K562 (cell line): Measurements from ENCODE around the gene DMAC2. TPM values are rescaled to one million over a fixed set of nuclear protein-coding genes. Genes with fewer than 3 reads are reported as not detected.
A peak's percentile ranks its signal among the peaks of the same experiment; 100 is the strongest.

Experiments
- ATAC-seq: fragments of 200-7000 bp; cut with Tn5 transposase; 3 replicates; pipeline ENCODE4 v1.9.1; 2020; ENCODE audit warnings: moderate library complexity
- BruUV-seq: library from RNA; stranded (reverse); fragments of 400-500 nt; replicated peaks from 2 replicates; lab custom pipeline; 2021; lab: Mats Ljungman, UMichigan
- CTCF ChIA-PET: fragments of 300-600 bp; formaldehyde crosslinking; extraction: SDS; loops from one replicate; lab custom pipeline; 2021; ENCODE audit warnings: low intra/inter-chr PET ratio; lab: Yijun Ruan, JAX
- POLR2A ChIA-PET: fragments of 300-600, 350-650 bp; sonication (Branson Sonifier 250); formaldehyde crosslinking; extraction: SDS; loops from one replicate; lab custom pipeline; 2021; ENCODE audit warnings: antibody characterized with exemption, inconsistent platforms; lab: Yijun Ruan, JAX
- DNase-seq, 4 experiments: peaks; one replicate each; pipeline versions ENCODE4 v3.0.0 to v3.0.0-alpha.2; 2011 to 2018; ENCODE audit warnings: low spot score in 3 of 4, mixed read lengths in 3 of 4; ENCODE audit errors: extremely low read depth in 1 of 4
- FAIRE-seq: peaks from 2 replicates; lab custom pipeline; 2011; peaks lifted over from hg19 to GRCh38; lab: Jason Lieb, UNC
- H2AFZ ChIP-seq: 2 replicates; pipeline ENCODE4 v1.6.0; 2011; ENCODE audit warnings: low read depth, low read length, control low read depth, inconsistent platforms
- H3K27ac ChIP-seq: fragments of 200-600 bp; 3 replicates; pipeline ENCODE4 v1.8.0; 2011; ENCODE audit warnings: low read depth, mild to moderate bottlenecking, control low read depth, inconsistent platforms, low read length, moderate library complexity, mixed read lengths; ENCODE audit errors: extremely low read depth
- H3K27me3 ChIP-seq, 2 experiments: fragments of 300-600 bp in 1 of 2; 2 replicates in 1 of 2; 3 replicates in 1 of 2; pipeline versions ENCODE4 v1.6.0 to v1.8.0; 2011; ENCODE audit warnings: inconsistent platforms in 2 of 2, low read length in 2 of 2, mild to moderate bottlenecking in 1 of 2, mixed read lengths in 1 of 2, moderate library complexity in 1 of 2; ENCODE audit not compliant: control insufficient read depth in 2 of 2, insufficient read depth in 2 of 2
- H3K36me3 ChIP-seq: fragments of 300-600 bp; 3 replicates; pipeline ENCODE4 v1.8.0; 2011; ENCODE audit warnings: mild to moderate bottlenecking, low read length, inconsistent platforms; ENCODE audit not compliant: control insufficient read depth, insufficient read depth
- H3K4me1 ChIP-seq, 2 experiments: fragments of 200-600 bp in 1 of 2; replicated peaks in 1 of 2; 2 replicates in 1 of 2; 3 replicates in 1 of 2; pipeline versions ENCODE4 v1.5.1 to v1.8.0; 2011; ENCODE audit warnings: inconsistent platforms in 2 of 2, low read length in 2 of 2, mild to moderate bottlenecking in 1 of 2, mixed read lengths in 1 of 2, moderate library complexity in 1 of 2; ENCODE audit not compliant: control insufficient read depth in 2 of 2, insufficient read depth in 2 of 2
- H3K4me2 ChIP-seq: 2 replicates; pipeline ENCODE4 v1.6.1; 2011; ENCODE audit warnings: low read length, control low read depth, inconsistent platforms, mixed read lengths; ENCODE audit not compliant: insufficient read depth
- H3K4me3 ChIP-seq: fragments of 200-600 bp; sonication (generic), shearing (Covaris generic); 2 replicates; pipeline ENCODE4 v1.5.1; 2016; ENCODE audit warnings: control low read depth, inconsistent platforms
- H3K79me2 ChIP-seq: fragments of 200-600 bp; 3 replicates; pipeline ENCODE4 v1.8.0; 2011; ENCODE audit warnings: low read length, inconsistent platforms; ENCODE audit not compliant: control insufficient read depth, insufficient read depth
- H3K9ac ChIP-seq, 2 experiments: 2 replicates each; pipeline versions ENCODE4 v1.6.0 to v1.6.1; 2011; ENCODE audit warnings: low read depth in 2 of 2, low read length in 2 of 2, control low read depth in 1 of 2, inconsistent platforms in 1 of 2, mild to moderate bottlenecking in 1 of 2, mixed read lengths in 1 of 2; ENCODE audit not compliant: insufficient read depth in 1 of 2
- H3K9me1 ChIP-seq: one replicate; pipeline ENCODE4 v1.6.0; 2011; ENCODE audit warnings: inconsistent platforms, mild to moderate bottlenecking, low read length, moderate library complexity; ENCODE audit not compliant: control insufficient read depth, insufficient read depth
- H3K9me3 ChIP-seq: replicated peaks from 2 replicates; pipeline ENCODE4 v1.5.1; 2011; ENCODE audit warnings: low read depth, low read length, inconsistent platforms; ENCODE audit not compliant: control insufficient read depth, insufficient read depth
- H4K20me1 ChIP-seq: replicated peaks from 2 replicates; pipeline ENCODE4 v1.6.1; 2011; ENCODE audit warnings: low read length, inconsistent platforms, mixed read lengths; ENCODE audit not compliant: control insufficient read depth, insufficient read depth
- GATA2 ChIP-seq: sonication (generic); formaldehyde crosslinking; IDR thresholded peaks from 2 replicates; pipeline ENCODE4 v1.4.0; 2020; ENCODE audit warnings: mild to moderate bottlenecking, missing genetic modification reagents
- KLF16 ChIP-seq: IDR thresholded peaks from 2 replicates; pipeline ENCODE4 v1.6.1; 2016; ENCODE audit warnings: antibody characterized with exemption
- SMAD3 ChIP-seq: fragments of 450-650 bp; formaldehyde crosslinking; conservative IDR thresholded peaks from 2 replicates; pipeline ENCODE4 v1.4.0; 2020; ENCODE audit warnings: mild to moderate bottlenecking
- ZNF184 ChIP-seq: sonication (generic); formaldehyde crosslinking; IDR thresholded peaks from 2 replicates; pipeline ENCODE4 v1.5.0; 2020; ENCODE audit warnings: missing genetic modification reagents
- ZNF324 ChIP-seq: fragments of 250-450 bp; sonication (Bioruptor Pico); IDR thresholded peaks from 2 replicates; pipeline ENCODE4 v1.4.0; 2020; ENCODE audit warnings: mild to moderate bottlenecking
- ZNF398 ChIP-seq: fragments of 250-450 bp; sonication (Bioruptor Pico); IDR thresholded peaks from 2 replicates; pipeline ENCODE4 v1.8.0; 2021; ENCODE audit warnings: moderate library complexity, mild to moderate bottlenecking, inconsistent platforms
- ZNF431 ChIP-seq: sonication (generic); formaldehyde crosslinking; IDR thresholded peaks from 2 replicates; pipeline ENCODE4 v1.8.0; 2022; ENCODE audit warnings: mild to moderate bottlenecking, missing genetic modification reagents
- WGBS: fragments of 100-300 bp; shearing (Covaris generic); methylation state at CpG from one replicate; pipeline ENCODE4 v1.1.6; 2016; ENCODE audit warnings: low coverage, mixed read lengths; ENCODE audit not compliant: insufficient coverage; ENCODE audit errors: missing lambda C conversion rate; 5-methylcytosine and 5-hydroxymethylcytosine counted together
- in situ Hi-C: fragments of 300-500 bp; cut with MboI; formaldehyde crosslinking; loops from 4 replicates; pipeline ENCODE4 v1.15.0; 2018; ENCODE audit warnings: inconsistent platforms, mixed read lengths
- intact Hi-C: fragments of 100-400 bp; cut with micrococcal nuclease; formaldehyde crosslinking; loops from 2 replicates; pipeline ENCODE4 v1.14.2; 2022
- polyA plus RNA-seq, 8 experiments: library from polyadenylated mRNA; depleted of rRNA in 4 of 8; stranded (reverse) in 5 of 8; unstranded in 3 of 8; fragments of >200 nt; fragmentation: Nextera tagmentation in 2 of 8; fragmentation: Illumina TruSeq in 1 of 8; extraction: Ambion mirVana in 2 of 8; extraction: Trizol in 1 of 8; gene quantifications; 2 replicates each; pipeline versions ENCODE4 v1.2.1 to v1.2.3, GENCODE V29; 2011 to 2014; ENCODE audit warnings: inconsistent platforms in 1 of 8, missing spikeins in 1 of 8
- total RNA-seq, 7 experiments: library from RNA; depleted of rRNA in 6 of 7; stranded (reverse); fragments of >200 nt in 6 of 7; fragmentation: Illumina TruSeq in 2 of 7; extraction: Trizol in 2 of 7; gene quantifications; 2 replicates each; pipeline versions ENCODE4 v1.2.1 to v1.2.3, GENCODE V29; 2011 to 2021; ENCODE audit warnings: low replicate concordance in 1 of 7
- TF ChIP-seq, protein P1 (sequence below): fragments of 450-650 bp; formaldehyde crosslinking; IDR thresholded peaks from 2 replicates; pipeline ENCODE4 v1.4.0; 2020; ENCODE audit warnings: mild to moderate bottlenecking
- TF ChIP-seq, protein P2 (sequence below): fragments of 200-600 bp; sonication (generic); IDR thresholded peaks from one replicate; pipeline ENCODE4 v1.6.1; 2012; ENCODE audit warnings: mild to moderate bottlenecking, low read depth, low read length, inconsistent platforms

The DMAC2 gene
- total and polyA plus RNA-seq, 9 of the 15 experiments (the other 6 are each of a cell fraction or from before 2014, with no cell fraction given): 12.9 to 61.2 (median 43.1) TPM

- in situ Hi-C loops: no loop called here
- no peak for ATAC-seq
- Histone ChIP-seq H3K4me1 (peaks cover 7 to 12% of the 10 kb centered on the region in 2 experiments; a peak in 4 of 5 replicates), H3K79me2 (no peaks in the 10 kb centered on the region), H3K9ac (no peak overlapping the region; a peak in 1 of 4 replicates), H3K27ac (no peak overlapping the region), H4K20me1 (no peaks in the 10 kb centered on the region), H3K36me3 (peaks cover 8% of the 10 kb centered on the region; the same call in 1 of the 3 replicates), H3K9me3 (no peaks in the 10 kb centered on the region), H2AFZ (no peak overlapping the region), H3K4me3 (no peak overlapping the region), H3K27me3 (no peaks in the 10 kb centered on the region), H3K4me2 (no peak overlapping the region), H3K9me1 (no peaks in the 10 kb centered on the region)
- POLR2A ChIA-PET: interaction anchor here (1.0 to 2.4 kb wide), 6 partner anchors 9 to 33 kb away, joined by 3 to 12 read pairs (median 6); partner anchors contain the start of genes B3GNT8 and BCKDHA
- DNase-seq: no peak
- intact Hi-C loops: no loop called here
- CTCF ChIA-PET: no interaction called here
- BruUV-seq: no TSS peak
- WGBS: 46% methylated on average over 3 of the region's 4 CpGs
- peak; percentile 48 for FAIRE-seq
- TF ChIP-seq, protein P1, sequence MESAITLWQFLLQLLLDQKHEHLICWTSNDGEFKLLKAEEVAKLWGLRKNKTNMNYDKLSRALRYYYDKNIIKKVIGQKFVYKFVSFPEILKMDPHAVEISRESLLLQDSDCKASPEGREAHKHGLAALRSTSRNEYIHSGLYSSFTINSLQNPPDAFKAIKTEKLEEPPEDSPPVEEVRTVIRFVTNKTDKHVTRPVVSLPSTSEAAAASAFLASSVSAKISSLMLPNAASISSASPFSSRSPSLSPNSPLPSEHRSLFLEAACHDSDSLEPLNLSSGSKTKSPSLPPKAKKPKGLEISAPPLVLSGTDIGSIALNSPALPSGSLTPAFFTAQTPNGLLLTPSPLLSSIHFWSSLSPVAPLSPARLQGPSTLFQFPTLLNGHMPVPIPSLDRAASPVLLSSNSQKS (CRISPR knock-in tag): no peak
- TF ChIP-seq ZNF184 (no peak), ZNF398 (CRISPR knock-in tag) (no peak), SMAD3 (CRISPR knock-in tag) (no peak), KLF16 (no peak), ZNF431 (no peak), GATA2 (CRISPR knock-in tag) (no peak), ZNF324 (CRISPR knock-in tag) (no peak)
- TF ChIP-seq, protein P2, sequence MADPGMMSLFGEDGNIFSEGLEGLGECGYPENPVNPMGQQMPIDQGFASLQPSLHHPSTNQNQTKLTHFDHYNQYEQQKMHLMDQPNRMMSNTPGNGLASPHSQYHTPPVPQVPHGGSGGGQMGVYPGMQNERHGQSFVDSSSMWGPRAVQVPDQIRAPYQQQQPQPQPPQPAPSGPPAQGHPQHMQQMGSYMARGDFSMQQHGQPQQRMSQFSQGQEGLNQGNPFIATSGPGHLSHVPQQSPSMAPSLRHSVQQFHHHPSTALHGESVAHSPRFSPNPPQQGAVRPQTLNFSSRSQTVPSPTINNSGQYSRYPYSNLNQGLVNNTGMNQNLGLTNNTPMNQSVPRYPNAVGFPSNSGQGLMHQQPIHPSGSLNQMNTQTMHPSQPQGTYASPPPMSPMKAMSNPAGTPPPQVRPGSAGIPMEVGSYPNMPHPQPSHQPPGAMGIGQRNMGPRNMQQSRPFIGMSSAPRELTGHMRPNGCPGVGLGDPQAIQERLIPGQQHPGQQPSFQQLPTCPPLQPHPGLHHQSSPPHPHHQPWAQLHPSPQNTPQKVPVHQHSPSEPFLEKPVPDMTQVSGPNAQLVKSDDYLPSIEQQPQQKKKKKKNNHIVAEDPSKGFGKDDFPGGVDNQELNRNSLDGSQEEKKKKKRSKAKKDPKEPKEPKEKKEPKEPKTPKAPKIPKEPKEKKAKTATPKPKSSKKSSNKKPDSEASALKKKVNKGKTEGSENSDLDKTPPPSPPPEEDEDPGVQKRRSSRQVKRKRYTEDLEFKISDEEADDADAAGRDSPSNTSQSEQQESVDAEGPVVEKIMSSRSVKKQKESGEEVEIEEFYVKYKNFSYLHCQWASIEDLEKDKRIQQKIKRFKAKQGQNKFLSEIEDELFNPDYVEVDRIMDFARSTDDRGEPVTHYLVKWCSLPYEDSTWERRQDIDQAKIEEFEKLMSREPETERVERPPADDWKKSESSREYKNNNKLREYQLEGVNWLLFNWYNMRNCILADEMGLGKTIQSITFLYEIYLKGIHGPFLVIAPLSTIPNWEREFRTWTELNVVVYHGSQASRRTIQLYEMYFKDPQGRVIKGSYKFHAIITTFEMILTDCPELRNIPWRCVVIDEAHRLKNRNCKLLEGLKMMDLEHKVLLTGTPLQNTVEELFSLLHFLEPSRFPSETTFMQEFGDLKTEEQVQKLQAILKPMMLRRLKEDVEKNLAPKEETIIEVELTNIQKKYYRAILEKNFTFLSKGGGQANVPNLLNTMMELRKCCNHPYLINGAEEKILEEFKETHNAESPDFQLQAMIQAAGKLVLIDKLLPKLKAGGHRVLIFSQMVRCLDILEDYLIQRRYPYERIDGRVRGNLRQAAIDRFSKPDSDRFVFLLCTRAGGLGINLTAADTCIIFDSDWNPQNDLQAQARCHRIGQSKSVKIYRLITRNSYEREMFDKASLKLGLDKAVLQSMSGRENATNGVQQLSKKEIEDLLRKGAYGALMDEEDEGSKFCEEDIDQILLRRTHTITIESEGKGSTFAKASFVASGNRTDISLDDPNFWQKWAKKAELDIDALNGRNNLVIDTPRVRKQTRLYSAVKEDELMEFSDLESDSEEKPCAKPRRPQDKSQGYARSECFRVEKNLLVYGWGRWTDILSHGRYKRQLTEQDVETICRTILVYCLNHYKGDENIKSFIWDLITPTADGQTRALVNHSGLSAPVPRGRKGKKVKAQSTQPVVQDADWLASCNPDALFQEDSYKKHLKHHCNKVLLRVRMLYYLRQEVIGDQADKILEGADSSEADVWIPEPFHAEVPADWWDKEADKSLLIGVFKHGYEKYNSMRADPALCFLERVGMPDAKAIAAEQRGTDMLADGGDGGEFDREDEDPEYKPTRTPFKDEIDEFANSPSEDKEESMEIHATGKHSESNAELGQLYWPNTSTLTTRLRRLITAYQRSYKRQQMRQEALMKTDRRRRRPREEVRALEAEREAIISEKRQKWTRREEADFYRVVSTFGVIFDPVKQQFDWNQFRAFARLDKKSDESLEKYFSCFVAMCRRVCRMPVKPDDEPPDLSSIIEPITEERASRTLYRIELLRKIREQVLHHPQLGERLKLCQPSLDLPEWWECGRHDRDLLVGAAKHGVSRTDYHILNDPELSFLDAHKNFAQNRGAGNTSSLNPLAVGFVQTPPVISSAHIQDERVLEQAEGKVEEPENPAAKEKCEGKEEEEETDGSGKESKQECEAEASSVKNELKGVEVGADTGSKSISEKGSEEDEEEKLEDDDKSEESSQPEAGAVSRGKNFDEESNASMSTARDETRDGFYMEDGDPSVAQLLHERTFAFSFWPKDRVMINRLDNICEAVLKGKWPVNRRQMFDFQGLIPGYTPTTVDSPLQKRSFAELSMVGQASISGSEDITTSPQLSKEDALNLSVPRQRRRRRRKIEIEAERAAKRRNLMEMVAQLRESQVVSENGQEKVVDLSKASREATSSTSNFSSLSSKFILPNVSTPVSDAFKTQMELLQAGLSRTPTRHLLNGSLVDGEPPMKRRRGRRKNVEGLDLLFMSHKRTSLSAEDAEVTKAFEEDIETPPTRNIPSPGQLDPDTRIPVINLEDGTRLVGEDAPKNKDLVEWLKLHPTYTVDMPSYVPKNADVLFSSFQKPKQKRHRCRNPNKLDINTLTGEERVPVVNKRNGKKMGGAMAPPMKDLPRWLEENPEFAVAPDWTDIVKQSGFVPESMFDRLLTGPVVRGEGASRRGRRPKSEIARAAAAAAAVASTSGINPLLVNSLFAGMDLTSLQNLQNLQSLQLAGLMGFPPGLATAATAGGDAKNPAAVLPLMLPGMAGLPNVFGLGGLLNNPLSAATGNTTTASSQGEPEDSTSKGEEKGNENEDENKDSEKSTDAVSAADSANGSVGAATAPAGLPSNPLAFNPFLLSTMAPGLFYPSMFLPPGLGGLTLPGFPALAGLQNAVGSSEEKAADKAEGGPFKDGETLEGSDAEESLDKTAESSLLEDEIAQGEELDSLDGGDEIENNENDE: no peak
Measured at GRCh38 chr19:41407271-41407670, 32.4 kb downstream of the DMAC2 start.
